ENCODE results near the gene GPC1. TPM values are rescaled to one million over a fixed set of nuclear protein-coding genes. Genes with fewer than 3 reads are reported as not detected.

The GPC1 gene
- total and polyA plus RNA-seq, 2 experiments from 2014 or later = 71.4 to 142 TPM

GRCh38 chr2:240392948-240393830 is 42.3 kb upstream of the GPC1 start:
- Histone ChIP-seq H3K27me3 (no peaks in the 10 kb centered on the region), H3K9me2 (replicated peaks; ENCODE audit: insufficient read depth) (no peaks in the 10 kb centered on the region), H3K4me3 (no peak overlapping the region), H3K27ac (no peak overlapping the region), H2AFZ (no peak overlapping the region), H3K4me1 (ENCODE audit: insufficient read depth) (peaks cover 15% of the 10 kb centered on the region), H3K36me3 (replicated peaks; ENCODE audit: insufficient read depth, low read depth) (no peaks in the 10 kb centered on the region), H3K4me2 (no peak overlapping the region), H3K9me3 (ENCODE audit: low read depth) (no peaks in the 10 kb centered on the region), H4K20me1 (ENCODE audit: insufficient read depth, poor library complexity, severe bottlenecking) (no peaks in the 10 kb centered on the region), H3K79me2 (no peaks in the 10 kb centered on the region)
- 91% methylated on average over 20 of the region's 23 CpGs for WGBS (ENCODE audit: low lambda C conversion rate, missing lambda C conversion rate)
- DNase-seq (ENCODE audit: low spot score) = no peak
- TF ChIP-seq, protein P1, sequence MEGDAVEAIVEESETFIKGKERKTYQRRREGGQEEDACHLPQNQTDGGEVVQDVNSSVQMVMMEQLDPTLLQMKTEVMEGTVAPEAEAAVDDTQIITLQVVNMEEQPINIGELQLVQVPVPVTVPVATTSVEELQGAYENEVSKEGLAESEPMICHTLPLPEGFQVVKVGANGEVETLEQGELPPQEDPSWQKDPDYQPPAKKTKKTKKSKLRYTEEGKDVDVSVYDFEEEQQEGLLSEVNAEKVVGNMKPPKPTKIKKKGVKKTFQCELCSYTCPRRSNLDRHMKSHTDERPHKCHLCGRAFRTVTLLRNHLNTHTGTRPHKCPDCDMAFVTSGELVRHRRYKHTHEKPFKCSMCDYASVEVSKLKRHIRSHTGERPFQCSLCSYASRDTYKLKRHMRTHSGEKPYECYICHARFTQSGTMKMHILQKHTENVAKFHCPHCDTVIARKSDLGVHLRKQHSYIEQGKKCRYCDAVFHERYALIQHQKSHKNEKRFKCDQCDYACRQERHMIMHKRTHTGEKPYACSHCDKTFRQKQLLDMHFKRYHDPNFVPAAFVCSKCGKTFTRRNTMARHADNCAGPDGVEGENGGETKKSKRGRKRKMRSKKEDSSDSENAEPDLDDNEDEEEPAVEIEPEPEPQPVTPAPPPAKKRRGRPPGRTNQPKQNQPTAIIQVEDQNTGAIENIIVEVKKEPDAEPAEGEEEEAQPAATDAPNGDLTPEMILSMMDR (IDR thresholded peaks at IDR 0.05; ENCODE audit: poor library complexity) = no peak
- TF ChIP-seq EZH2phosphoT487 (IDR thresholded peaks at IDR 0.05; ENCODE audit: low read depth, severe bottlenecking, unreplicated experiment) (no peak), EZH2 (IDR thresholded peaks at IDR 0.05; ENCODE audit: borderline replicate concordance) (no peak)

DNA sequence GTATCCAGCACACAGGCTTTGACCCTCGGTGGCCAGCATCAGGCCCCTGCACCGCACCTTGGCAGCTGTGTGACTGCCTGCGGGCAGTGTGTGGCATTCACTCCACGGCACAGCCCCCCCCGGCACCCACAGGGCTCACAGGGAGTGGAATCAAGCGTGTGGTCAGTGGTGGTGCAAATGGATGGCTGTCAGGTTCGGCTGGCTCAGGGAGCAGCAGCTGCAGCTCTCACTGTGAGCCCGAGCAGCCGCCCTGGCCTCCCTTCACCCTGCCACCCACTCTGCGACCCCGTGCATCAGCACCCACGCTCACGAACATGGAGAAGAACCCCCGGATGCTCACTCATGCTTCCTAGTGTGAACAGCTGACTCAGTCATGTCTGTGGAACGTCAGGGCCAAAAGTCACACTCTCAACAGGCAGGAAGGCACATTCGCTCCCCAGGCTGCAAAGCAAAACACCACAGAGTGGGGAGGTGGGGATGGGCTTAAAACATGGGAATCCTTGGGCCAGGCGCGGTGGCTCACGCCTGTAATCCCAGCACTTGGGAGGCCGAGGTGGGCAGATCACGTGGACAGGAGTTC is 41.5 kb upstream of the GPC1 start:
- no peak for DNase-seq (ENCODE audit: low spot score)
- Histone ChIP-seq H3K79me2 (no peaks in the 10 kb centered on the region), H3K36me3 (replicated peaks; ENCODE audit: insufficient read depth, low read depth) (no peaks in the 10 kb centered on the region), H3K27me3 (no peaks in the 10 kb centered on the region), H3K4me3 (no peak overlapping the region), H2AFZ (no peak overlapping the region), H3K27ac (no peak overlapping the region), H4K20me1 (ENCODE audit: insufficient read depth, poor library complexity, severe bottlenecking) (no peaks in the 10 kb centered on the region), H3K9me3 (ENCODE audit: low read depth) (no peaks in the 10 kb centered on the region), H3K9me2 (replicated peaks; ENCODE audit: insufficient read depth) (no peaks in the 10 kb centered on the region), H3K4me1 (ENCODE audit: insufficient read depth) (peaks cover 20% of the 10 kb centered on the region), H3K4me2 (no peak overlapping the region)
- TF ChIP-seq, protein P1 (IDR thresholded peaks at IDR 0.05; ENCODE audit: poor library complexity) = no peak
- TF ChIP-seq EZH2 (IDR thresholded peaks at IDR 0.05; ENCODE audit: borderline replicate concordance) (no peak), EZH2phosphoT487 (IDR thresholded peaks at IDR 0.05; ENCODE audit: low read depth, severe bottlenecking, unreplicated experiment) (no peak)
- WGBS (ENCODE audit: low lambda C conversion rate, missing lambda C conversion rate) = 88% methylated on average over 21 of the region's 21 CpGs

- H2AFZ ChIP-seq = no peak overlapping the region
- H3K79me2 ChIP-seq = no peaks in the 10 kb centered on the region
- H3K27me3 ChIP-seq = no peaks in the 10 kb centered on the region
- no peak overlapping the region for H3K4me2 ChIP-seq
- H3K4me3 ChIP-seq = no peak overlapping the region
- peaks cover 20% of the 10 kb centered on the region for H3K4me1 ChIP-seq (ENCODE audit: insufficient read depth)
- H3K27ac ChIP-seq = no peak overlapping the region
- no peaks in the 10 kb centered on the region for H3K36me3 ChIP-seq (replicated peaks; ENCODE audit: insufficient read depth, low read depth)
- 94% methylated on average over 9 of the region's 9 CpGs for WGBS (ENCODE audit: low lambda C conversion rate, missing lambda C conversion rate)
- no peaks in the 10 kb centered on the region for H3K9me3 ChIP-seq (ENCODE audit: low read depth)
- TF ChIP-seq EZH2phosphoT487 (IDR thresholded peaks at IDR 0.05; ENCODE audit: low read depth, severe bottlenecking, unreplicated experiment) (no peak), EZH2 (IDR thresholded peaks at IDR 0.05; ENCODE audit: borderline replicate concordance) (no peak)
- TF ChIP-seq, protein P1 (IDR thresholded peaks at IDR 0.05; ENCODE audit: poor library complexity) = no peak
- no peak for DNase-seq (ENCODE audit: low spot score)
- H4K20me1 ChIP-seq (ENCODE audit: insufficient read depth, poor library complexity, severe bottlenecking) = no peaks in the 10 kb centered on the region
- H3K9me2 ChIP-seq (replicated peaks; ENCODE audit: insufficient read depth) = no peaks in the 10 kb centered on the region
Observed at GRCh38 chr2:240394549-240394948, 40.9 kb upstream of the GPC1 start.
